NCI-H2227 treated with DMSO at 0.1 percent for 48 hours (cell line): Measurements from ENCODE around the gene SIRPA.

Source experiments
- DNase-seq: peaks from one replicate; lab custom pipeline; 2025; lab: John Stamatoyannopoulos, UW

SIRPA gene

DNA sequence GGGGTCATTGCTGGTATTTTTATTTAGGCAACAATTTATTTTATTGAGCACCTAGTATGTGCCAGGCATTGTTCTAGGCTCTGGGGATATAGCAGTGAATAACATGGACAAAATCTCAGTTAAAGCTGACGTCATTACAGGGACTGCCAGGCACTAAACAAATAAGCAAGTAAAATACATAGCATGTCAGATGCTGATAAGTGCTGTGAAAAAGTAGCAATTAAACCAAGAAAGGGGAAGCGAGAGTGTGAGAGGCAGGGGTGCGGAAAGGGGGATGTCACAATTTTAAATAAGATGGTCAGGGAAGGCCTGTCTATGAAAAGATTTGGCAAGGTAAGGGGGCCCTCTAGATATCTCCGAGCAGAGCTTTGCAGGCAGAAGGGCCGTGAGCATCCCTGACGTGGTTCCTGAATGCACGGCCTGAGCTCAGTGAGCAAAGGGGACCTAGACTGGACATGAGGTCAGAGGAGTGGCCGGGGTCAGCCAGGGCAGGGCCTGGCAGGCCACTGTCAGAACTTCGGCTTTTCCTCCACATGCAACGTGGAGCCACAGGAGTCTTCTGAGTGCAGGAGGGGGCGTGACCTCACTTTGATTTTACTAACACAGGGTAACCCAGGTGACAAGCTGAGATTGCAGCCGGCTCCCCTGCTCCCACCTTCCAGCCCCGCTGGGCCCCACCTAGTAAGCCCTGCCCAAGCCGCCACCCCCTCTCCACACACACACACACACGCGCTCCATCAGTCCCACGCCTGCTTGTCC is 24.2 kb upstream of the SIRPA start:
- DNase-seq: no peak

GRCh38 chr20:1871807-1872458 is 23.3 kb upstream of the SIRPA start:
- no peak for DNase-seq

DNA sequence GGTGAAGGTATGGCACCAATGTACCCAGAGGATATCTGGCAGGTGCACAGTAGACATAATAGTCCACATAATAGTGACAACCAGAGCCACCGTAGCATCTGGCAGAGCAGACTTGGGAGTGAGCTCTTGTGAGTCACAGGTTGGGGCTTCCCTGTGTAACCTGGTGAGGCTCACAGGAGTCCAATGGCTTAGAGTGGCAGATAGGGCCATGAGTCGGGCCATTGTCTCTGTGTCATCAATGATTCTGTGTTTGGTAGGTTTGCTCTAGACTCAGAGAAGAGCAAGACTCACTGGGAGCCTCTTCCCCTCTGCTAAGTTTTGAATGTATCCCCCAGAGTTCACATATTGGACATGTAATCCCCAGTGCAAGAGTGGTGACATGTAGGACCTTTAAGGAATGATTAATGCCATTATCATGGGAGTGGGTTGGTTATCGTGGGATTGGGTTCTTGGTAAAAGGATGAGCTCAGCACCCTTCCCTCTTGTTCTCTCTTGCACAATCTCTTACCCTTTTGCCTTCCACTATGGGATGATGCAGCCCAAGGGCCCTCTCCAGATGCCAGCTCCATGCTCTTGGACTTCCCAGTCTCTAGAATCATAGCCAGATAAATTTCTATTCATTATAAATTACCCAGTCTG is 22.6 kb upstream of the SIRPA start:
- DNase-seq: no peak

GRCh38 chr20:1874450-1875182 is 20.6 kb upstream of the SIRPA start:
- peak; percentile 16 for DNase-seq

GRCh38 chr20:1875183-1875554 is 20.0 kb upstream of the SIRPA start:
- no peak for DNase-seq

DNA sequence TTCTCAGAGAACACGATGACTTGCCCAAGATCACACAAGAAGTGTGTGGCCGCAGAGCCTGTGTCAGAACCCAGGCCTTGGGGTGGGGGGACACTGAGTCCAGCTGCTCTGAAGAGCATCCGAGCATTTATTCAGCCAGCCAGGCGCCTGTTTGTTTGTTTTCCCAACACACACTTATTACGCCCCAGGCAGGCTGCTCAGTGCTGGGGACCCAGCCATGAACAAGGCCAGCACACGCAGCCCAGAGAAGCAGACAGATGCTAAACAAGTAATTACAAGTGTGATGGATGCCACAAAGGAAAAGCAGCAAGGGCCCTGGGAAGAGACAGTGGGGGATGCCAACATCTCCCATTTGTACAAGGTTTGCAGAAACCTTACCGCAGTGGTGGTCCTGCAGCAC is 19.4 kb upstream of the SIRPA start:
- peak; percentile 62 for DNase-seq

- DNase-seq: no peak
Measured at GRCh38 chr20:1876217-1876921, 18.8 kb upstream of the SIRPA start.

GRCh38 chr20:1876975-1877608 is 18.1 kb upstream of the SIRPA start:
- no peak for DNase-seq

DNA sequence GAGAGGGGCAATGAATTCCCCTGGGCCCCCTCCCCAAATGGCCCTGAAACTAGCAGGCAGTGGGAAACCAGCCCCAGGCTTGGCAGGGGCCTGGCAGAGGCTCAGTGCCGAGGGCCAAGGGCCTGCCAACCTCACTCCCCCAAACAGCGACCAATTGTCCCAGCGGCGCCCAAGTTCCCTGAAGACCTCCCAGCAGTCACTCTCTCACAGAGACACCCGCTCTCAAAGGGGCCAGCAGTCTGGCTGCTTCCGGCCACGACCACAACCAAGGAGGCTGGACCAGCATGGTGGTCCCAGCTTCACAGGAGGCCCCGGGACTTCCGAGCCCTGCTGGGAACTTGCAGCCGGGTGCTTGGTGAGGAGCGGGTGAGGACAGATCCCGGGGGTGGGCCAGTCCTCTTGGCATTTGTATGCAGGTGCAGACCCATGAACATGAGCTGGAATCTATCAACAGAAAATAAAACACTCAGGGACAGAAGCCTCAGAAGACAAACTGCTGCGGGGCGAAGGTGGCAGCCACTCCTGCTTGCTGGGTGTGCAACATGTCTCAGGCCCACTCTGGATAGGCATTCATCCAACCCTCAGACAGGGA is 17.5 kb upstream of the SIRPA start:
- no peak for DNase-seq

DNA sequence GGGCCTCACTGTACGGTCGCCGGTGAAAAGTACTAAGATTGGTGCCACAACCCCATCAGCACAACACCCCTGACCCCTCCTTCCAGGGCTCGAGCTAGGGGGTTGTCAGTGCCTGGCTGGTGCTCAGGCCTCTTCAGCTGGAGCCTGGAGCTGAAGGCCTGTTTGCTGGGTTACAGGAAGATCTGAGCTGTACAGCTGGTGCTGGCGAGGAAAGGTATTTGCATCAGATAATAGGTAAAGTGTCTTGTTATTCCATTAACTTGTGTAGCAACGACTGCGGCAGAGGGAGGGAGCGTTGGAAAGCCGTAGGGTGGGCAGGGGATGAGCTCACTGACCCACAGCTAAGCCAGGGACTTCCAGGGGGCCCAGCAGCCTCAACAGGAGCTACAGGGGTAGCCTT is 15.8 kb upstream of the SIRPA start:
- no peak for DNase-seq

- no peak for DNase-seq
Measured at GRCh38 chr20:1879934-1880333, 15.3 kb upstream of the SIRPA start.

GRCh38 chr20:1880529-1881239 is 14.5 kb upstream of the SIRPA start:
- no peak for DNase-seq

DNA sequence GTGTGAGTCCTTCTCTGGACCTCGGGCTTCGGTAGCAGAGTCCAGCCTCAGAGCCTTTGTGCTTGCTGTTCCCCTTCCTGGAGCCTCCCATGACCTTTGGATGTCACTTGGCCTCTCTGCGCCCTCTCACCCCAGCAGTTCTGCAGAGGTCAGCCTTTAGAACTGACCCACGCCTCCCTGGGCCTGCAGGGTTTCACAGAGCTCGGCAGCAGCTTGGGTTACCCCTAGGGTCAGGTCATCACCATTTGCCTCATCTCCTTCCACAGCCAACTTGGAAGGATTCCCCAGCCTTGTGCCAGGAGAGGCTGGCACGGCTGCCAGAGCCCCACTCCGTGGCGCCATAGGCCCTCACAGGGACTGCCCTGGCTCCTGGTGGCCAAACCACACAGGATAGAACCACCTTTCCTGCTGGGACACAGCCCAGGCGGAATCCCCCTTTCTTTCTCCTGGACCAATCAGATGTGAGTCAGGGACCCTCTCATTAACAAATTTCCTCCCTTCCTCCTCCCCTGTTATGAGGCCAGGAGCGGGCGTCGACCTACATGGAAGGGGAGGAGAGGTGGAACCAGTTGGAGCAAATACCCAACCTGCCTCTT is 13.9 kb upstream of the SIRPA start:
- no peak for DNase-seq

- DNase-seq: no peak
Measured at GRCh38 chr20:1882026-1882425, 13.2 kb upstream of the SIRPA start.

DNA sequence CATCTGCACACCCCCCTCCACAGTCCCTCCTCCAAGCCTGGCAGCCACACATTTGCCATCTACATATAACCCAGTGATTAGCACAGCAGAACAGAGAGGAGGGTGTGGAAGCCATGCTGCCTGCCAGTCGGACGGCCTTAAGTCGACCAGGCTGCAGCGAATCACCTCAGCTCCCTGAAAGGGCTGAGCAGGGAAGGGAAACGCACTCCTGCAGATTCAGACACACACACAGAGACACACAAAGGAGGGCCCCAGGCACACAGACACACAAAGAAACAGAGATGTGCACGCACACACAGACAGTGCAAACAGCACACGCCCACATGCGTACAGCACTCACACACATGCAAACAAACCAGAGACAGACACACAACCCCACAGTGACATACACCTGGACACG is 11.2 kb upstream of the SIRPA start:
- DNase-seq: no peak

DNA sequence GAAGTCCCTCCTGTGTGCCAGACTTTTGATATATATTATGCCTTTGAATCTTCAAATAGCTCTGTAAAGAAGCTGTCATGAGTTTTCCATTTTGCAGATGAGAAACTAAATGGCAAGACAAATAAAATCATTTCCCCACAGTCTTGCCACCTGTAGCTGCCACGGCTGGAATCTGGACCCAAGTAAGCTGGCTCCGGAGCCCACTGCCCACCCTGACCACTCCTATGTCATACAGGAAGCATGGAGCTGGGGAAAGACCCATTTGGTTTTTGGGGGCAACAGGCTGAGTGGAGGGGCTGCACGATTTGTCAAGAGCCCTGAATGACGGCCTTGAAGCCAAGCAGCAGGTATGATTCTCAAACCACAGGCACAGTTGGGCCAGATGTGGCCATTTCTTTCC is 10.0 kb upstream of the SIRPA start:
- no peak for DNase-seq

- DNase-seq: no peak
Measured at GRCh38 chr20:1885940-1886693, 9.1 kb upstream of the SIRPA start.

DNA sequence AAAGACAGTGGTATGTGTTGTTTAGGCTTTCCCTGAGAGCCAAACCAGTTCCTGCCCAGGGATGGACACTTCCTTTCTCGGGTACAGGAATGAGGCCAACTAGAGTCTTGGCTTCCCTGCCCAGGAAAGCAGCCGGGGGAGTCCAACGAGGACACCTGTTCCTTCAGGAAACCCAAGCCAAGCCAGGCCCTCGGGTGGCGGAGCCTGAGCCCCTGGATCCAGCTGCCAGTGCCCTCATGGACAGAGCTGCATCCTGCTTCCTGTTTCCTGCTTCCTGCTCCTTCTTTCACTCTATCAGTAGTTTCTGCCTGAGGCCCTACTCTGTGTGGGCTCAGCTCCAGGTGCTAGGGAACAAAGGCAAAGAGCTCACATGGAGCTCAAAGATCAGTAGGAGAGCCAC is 7.9 kb upstream of the SIRPA start:
- DNase-seq: no peak

GRCh38 chr20:1887756-1888155 is 7.5 kb upstream of the SIRPA start:
- DNase-seq: no peak
